ACHN (cell line): ENCODE results near the gene CYTH1.

Source experiments
- DNase-seq: peaks from one replicate; pipeline ENCODE4 v3.0.0-alpha.2; 2015
- in situ Hi-C: cut with HindIII; loops from 2 replicates; pipeline ENCODE4 v1.10.0; 2017; ENCODE audit warnings: low sequenced_read_pairs, low pct_ligation_motif_present, low pct_unique_long_range_greater_than_20kb

Gene CYTH1

GRCh38 chr17:78670850-78671725 is 111.0 kb downstream of the CYTH1 start:
- in situ Hi-C loops = no loop called here
- no peak for DNase-seq

GRCh38 chr17:78669975-78670518 is 112.0 kb downstream of the CYTH1 start:
- in situ Hi-C loops = no loop called here
- no peak for DNase-seq

GRCh38 chr17:78669256-78669974 is 112.7 kb downstream of the CYTH1 start:
- in situ Hi-C loops = no loop called here
- no peak for DNase-seq

- no peak for DNase-seq
- in situ Hi-C loops = no loop called here
These were observed 113.2 kb downstream of the CYTH1 start for GRCh38 chr17:78668847-78669246.

- DNase-seq = no peak
- in situ Hi-C loops = no loop called here
These were observed 114.1 kb downstream of the CYTH1 start for GRCh38 chr17:78667741-78668640.

- in situ Hi-C loops = no loop called here
- DNase-seq = no peak
These were observed 115.0 kb downstream of the CYTH1 start for GRCh38 chr17:78667091-78667490.

- in situ Hi-C loops = no loop called here
- no peak for DNase-seq
These were observed 115.8 kb downstream of the CYTH1 start for GRCh38 chr17:78665952-78666920.

- no peak for DNase-seq
- in situ Hi-C loops = no loop called here
These were observed 116.6 kb downstream of the CYTH1 start for GRCh38 chr17:78665387-78665951.

- DNase-seq = no peak
- in situ Hi-C loops = no loop called here
These were observed 117.3 kb downstream of the CYTH1 start for GRCh38 chr17:78664476-78665386.

GRCh38 chr17:78661093-78661770 is 120.8 kb downstream of the CYTH1 start:
- peak; percentile 91 for DNase-seq
- in situ Hi-C loops = no loop called here

- DNase-seq = no peak
- in situ Hi-C loops = no loop called here
These were observed 122.5 kb downstream of the CYTH1 start for GRCh38 chr17:78659546-78659945.

GRCh38 chr17:78658281-78658785 is 123.7 kb downstream of the CYTH1 start:
- no peak for DNase-seq
- in situ Hi-C loops = no loop called here

- in situ Hi-C loops = no loop called here
These were observed 126.7 kb downstream of the CYTH1 start for GRCh38 chr17:78655251-78655940.

GRCh38 chr17:78654325-78654724 is 127.7 kb downstream of the CYTH1 start:
- no peak for DNase-seq
- in situ Hi-C loops = no loop called here

More at GRCh38 chr17:78655251-78655940, 126.7 kb downstream of the CYTH1 start:
- no peak for DNase-seq

GRCh38 chr17:78653382-78653781 is 128.7 kb downstream of the CYTH1 start:
- in situ Hi-C loops = no loop called here
- no peak for DNase-seq
